ENCODE data around the gene MTRFR.
"Not testable (repeated sequence)": the region's sequence is repeated elsewhere in the genome, so short reads cannot be mapped to it uniquely, and the experiment has no call there.

MTRFR gene

GRCh38 chr12:123248129-123248528 lies 14.9 kb downstream of the MTRFR start:
- in situ Hi-C loops (cut with HindIII; ENCODE audit: low sequenced_read_pairs): loop anchor here (25.0 kb wide), 1 partner anchor 411 kb away; the partner anchor contains the start of gene HIP1R

DNA sequence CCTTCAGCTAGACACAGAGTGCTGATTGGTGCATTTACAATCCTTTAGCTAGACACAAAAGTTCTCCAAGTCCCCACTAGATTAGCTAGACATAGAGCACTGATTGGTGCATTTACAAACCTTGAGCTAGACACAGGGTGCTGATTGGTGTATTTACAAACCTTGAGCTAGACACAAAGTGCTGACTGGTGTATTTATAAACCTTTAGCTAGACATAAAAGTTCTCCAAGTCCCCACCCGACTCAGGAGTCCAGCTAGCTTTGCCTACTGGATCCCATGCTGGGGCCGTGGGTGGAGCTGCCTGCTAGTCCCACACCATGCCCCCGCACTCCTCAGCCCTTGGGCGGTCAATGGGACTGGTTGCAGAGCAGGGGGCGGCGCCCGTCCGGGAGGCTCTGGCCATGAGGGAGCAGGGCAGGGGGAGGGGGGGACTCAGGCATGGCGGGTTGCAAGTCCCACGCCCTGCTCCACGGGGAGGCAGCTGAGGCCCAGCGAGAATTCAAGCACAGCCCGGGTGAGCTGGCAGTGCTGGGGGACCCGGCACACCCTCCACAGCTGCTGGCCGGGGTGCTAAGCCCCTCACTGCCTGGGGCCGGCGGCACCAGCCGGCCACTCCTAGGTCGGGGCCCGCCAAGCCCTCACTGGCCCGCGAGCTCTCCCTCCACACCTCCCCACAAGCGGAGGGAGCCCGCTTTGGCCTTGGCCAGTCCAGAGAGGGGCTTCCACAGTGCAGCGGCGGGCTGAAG lies 15.9 kb downstream of the MTRFR start:
- in situ Hi-C loops (cut with HindIII; ENCODE audit: low sequenced_read_pairs): loop anchor here (25.0 kb wide), 1 partner anchor 412 kb away; the partner anchor contains the start of gene HIP1R

- in situ Hi-C loops (cut with HindIII; ENCODE audit: low sequenced_read_pairs): no loop called here
These were observed 17.5 kb downstream of the MTRFR start for GRCh38 chr12:123250471-123251383.

DNA sequence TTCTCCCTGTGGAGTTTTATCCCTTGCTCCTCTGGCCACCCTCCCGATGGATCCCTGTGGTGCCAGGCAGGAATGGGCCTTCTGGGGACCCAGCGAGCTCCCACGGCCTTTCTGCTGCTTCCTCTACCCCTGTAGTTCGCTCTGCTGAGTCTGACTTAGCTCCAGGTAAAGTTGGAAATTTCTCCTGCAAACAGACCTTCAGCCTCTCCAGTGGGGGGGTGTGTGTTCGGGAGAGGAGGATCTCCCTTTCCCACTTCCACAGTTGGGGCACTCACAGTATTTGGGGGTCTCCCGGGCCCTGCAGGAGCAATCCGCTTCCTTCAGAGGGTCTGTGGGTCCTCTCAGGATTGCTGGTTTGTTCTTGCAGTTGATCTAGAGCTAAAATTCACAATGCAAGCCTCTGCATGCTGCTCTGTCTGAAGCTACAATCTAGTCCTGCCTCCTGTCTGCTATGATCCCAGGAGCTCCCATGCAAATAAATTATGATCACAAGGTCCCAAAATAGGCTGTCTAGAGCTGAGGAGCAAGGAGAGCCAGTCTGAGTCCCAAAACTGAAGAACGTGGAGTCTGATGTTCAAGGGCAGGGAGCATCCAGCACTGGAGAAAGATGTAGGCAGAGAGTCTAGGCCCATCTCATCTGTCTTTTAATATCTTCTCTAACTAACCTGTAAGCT lies 18.3 kb downstream of the MTRFR start:
- in situ Hi-C loops (cut with HindIII; ENCODE audit: low sequenced_read_pairs): no loop called here

DNA sequence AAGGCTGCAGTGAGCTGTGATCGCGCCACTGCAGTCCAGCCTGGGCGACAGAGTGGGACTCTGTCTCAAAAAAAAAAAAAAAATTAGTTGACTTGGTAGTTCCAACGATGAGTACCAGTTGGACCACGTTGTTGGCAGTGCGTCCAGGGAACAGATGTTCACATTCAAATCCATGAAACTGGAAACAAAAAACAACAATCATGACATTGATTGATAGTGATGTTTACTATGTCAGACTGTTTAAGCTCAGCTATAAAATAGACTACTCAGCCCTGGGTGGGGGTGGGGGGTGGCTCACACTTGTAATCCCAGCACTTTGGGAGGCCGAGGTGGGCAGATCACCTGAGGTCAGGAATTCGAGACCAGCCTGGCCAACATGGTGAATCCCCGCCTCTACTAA lies 19.1 kb downstream of the MTRFR start:
- in situ Hi-C loops (cut with HindIII; ENCODE audit: low sequenced_read_pairs): not testable (repeated sequence)

- in situ Hi-C loops (cut with HindIII; ENCODE audit: low sequenced_read_pairs): no loop called here
These were observed 20.6 kb downstream of the MTRFR start for GRCh38 chr12:123253641-123254459.

GRCh38 chr12:123254853-123255446 lies 21.7 kb downstream of the MTRFR start:
- in situ Hi-C loops (cut with HindIII; ENCODE audit: low sequenced_read_pairs): no loop called here

DNA sequence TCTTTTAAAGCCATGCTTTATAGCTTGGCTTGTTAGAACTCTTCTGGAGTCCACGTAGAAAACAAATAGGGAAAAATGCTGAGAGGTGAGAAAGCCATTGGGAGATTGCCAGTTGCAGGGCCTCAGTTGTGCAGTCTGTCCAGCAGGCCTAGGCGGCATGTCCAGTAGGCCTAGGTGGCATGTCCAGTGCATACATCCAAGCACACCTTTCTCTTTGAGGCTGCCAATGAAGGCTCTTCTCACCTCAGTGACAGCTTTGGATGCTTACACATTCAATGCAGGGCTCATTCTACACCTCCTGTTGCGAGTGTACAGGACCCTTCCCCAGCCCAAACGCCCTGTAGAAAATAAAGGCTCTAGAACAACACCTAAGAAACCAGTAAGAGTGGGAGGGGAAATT lies 25.4 kb downstream of the MTRFR start:
- in situ Hi-C loops (cut with HindIII; ENCODE audit: low sequenced_read_pairs): no loop called here

- in situ Hi-C loops (cut with HindIII; ENCODE audit: low sequenced_read_pairs): no loop called here
These were observed 26.8 kb downstream of the MTRFR start for GRCh38 chr12:123260081-123260480.

- in situ Hi-C loops (cut with HindIII; ENCODE audit: low sequenced_read_pairs): no loop called here
These were observed 28.0 kb downstream of the MTRFR start for GRCh38 chr12:123261196-123261595.

GRCh38 chr12:123263196-123263817 lies 30.1 kb downstream of the MTRFR start:
- in situ Hi-C loops (cut with HindIII; ENCODE audit: low sequenced_read_pairs): no loop called here

- in situ Hi-C loops (cut with HindIII; ENCODE audit: low sequenced_read_pairs): no loop called here
These were observed 31.4 kb downstream of the MTRFR start for GRCh38 chr12:123264642-123265041.

DNA sequence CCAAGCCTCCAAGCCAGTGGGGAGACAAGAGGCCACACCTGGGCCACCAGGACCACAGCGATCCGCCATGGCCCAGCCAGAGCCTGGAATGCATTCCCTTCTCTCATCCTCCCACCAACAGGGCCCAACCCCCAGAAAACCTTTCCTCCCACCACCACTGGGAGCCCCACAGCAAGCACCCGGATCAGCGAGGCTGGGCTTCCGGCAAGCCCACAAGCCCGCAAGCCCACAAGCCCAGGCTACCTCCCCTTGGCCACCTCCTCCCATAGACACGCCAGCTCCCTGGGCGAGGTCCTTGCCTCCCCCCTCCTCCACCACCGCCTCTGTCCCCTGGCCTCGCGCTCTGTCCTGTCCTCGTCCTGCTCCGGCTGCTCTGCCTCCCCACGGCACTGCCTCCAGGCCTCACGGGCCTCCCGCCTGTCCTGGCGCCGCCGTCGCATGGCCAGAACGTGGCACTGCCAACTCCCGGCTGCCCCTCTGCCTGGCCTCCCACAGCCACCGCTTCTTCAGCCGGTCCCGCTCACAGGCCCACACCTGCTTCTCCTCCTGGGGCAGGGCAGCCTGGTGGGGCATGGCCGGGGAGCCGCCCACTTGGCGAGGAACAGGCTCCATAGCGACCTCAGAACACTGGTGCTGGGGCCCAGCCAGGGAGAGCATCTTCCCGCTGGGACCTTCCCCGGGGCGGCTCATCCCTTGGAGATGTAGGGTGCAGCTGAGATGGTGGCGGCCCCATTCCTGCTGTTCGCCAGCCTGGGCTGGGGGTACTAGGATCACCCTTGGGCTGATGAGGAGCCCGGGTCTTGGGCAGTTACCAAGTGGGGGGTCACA lies 32.8 kb downstream of the MTRFR start:
- in situ Hi-C loops (cut with HindIII; ENCODE audit: low sequenced_read_pairs): no loop called here

- in situ Hi-C loops (cut with HindIII; ENCODE audit: low sequenced_read_pairs): no loop called here
These were observed 33.5 kb downstream of the MTRFR start for GRCh38 chr12:123266679-123267277.

- in situ Hi-C loops (cut with HindIII; ENCODE audit: low sequenced_read_pairs): no loop called here
These were observed 34.2 kb downstream of the MTRFR start for GRCh38 chr12:123267335-123267920.

- in situ Hi-C loops (cut with HindIII; ENCODE audit: low sequenced_read_pairs): no loop called here
These were observed 35.0 kb downstream of the MTRFR start for GRCh38 chr12:123267991-123268843.

DNA sequence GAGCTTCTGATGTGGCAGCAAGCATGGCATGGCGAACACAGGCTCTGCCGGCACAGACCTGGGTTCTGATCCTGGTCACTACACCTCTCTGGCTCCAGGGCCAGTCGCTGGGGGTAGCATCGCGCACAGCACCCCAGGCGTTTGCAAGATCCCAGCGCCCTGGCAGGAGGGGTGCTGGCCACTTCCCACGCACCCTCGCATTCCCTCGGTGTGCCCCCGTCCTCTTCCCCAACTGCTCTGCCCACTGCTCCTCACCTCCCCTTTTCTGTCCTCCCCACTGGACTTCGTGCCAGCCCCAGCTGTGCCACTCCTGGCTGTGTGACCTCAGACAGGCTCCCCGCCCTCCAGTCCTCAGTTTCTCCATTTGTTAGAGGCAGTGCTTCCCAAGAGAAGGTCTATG lies 35.6 kb downstream of the MTRFR start:
- in situ Hi-C loops (cut with HindIII; ENCODE audit: low sequenced_read_pairs): no loop called here

Measured in endothelial cell of hepatic sinusoid (primary cell).